H9 (cell line): ENCODE results near the gene MTTP. TPM values are rescaled to one million over a fixed set of nuclear protein-coding genes. Genes with fewer than 3 reads are reported as not detected.

Source experiments
- DNase-seq: peaks from one replicate; pipeline ENCODE4 v3.0.0-alpha.2; 2017
- H2AFZ ChIP-seq: one replicate; pipeline ENCODE4 v1.6.1; 2013; ENCODE audit warnings: mild to moderate bottlenecking, low read length, control low read depth, moderate library complexity
- H2AK5ac ChIP-seq: 2 replicates; pipeline ENCODE4 v1.6.1; 2013; ENCODE audit warnings: low read length, control low read depth, mixed read lengths; ENCODE audit not compliant: insufficient read length
- H2BK120ac ChIP-seq: one replicate; pipeline ENCODE4 v1.6.1; 2013; ENCODE audit warnings: low read depth, mild to moderate bottlenecking, low read length, control low read depth, inconsistent platforms; ENCODE audit not compliant: poor library complexity, severe bottlenecking
- H2BK12ac ChIP-seq: 2 replicates; pipeline ENCODE4 v1.6.1; 2013; ENCODE audit warnings: low read length, control low read depth, mixed read lengths, low read depth; ENCODE audit not compliant: insufficient read length
- H2BK15ac ChIP-seq: 2 replicates; pipeline ENCODE4 v1.6.1; 2013; ENCODE audit warnings: low read depth, low read length, control low read depth
- H2BK20ac ChIP-seq: one replicate; pipeline ENCODE4 v1.6.1; 2013; ENCODE audit warnings: low read depth, mild to moderate bottlenecking, low read length, control low read depth, inconsistent platforms; ENCODE audit not compliant: poor library complexity, severe bottlenecking
- H2BK5ac ChIP-seq: 2 replicates; pipeline ENCODE4 v1.6.1; 2013; ENCODE audit warnings: low read length, control low read depth, mixed read lengths; ENCODE audit not compliant: insufficient read length
- H3K14ac ChIP-seq: 2 replicates; pipeline ENCODE4 v1.6.1; 2013; ENCODE audit warnings: low read length, control low read depth; ENCODE audit not compliant: insufficient read depth
- H3K18ac ChIP-seq: 2 replicates; pipeline ENCODE4 v1.6.1; 2013; ENCODE audit warnings: low read depth, mild to moderate bottlenecking, mixed read lengths, low read length, control low read depth; ENCODE audit not compliant: insufficient read length
- H3K23ac ChIP-seq: 2 replicates; pipeline ENCODE4 v1.6.1; 2013; ENCODE audit warnings: low read length, control low read depth, mixed read lengths, low read depth; ENCODE audit not compliant: insufficient read length
- H3K23me2 ChIP-seq: 2 replicates; pipeline ENCODE4 v1.6.1; 2013; ENCODE audit warnings: low read depth, mild to moderate bottlenecking, mixed read lengths, low read length, control low read depth; ENCODE audit not compliant: insufficient read length, poor library complexity, severe bottlenecking
- H3K27ac ChIP-seq: 2 replicates; pipeline ENCODE4 v1.5.1; 2013; ENCODE audit warnings: low read length, control low read depth, mixed read lengths, low read depth; ENCODE audit not compliant: insufficient read length
- H3K27me3 ChIP-seq: 2 replicates; pipeline ENCODE4 v1.6.1; 2013; ENCODE audit warnings: low read length, control low read depth, inconsistent platforms; ENCODE audit not compliant: insufficient read depth
- H3K4ac ChIP-seq: 2 replicates; pipeline ENCODE4 v1.6.1; 2013; ENCODE audit warnings: low read depth, mild to moderate bottlenecking, control low read depth, inconsistent platforms, low read length, moderate library complexity
- H3K4me1 ChIP-seq: 2 replicates; pipeline ENCODE4 v1.6.1; 2013; ENCODE audit warnings: low read length, control low read depth, inconsistent platforms; ENCODE audit not compliant: insufficient read depth
- H3K4me2 ChIP-seq: 2 replicates; pipeline ENCODE4 v1.6.1; 2013; ENCODE audit warnings: low read length, control low read depth, mixed read lengths; ENCODE audit not compliant: insufficient read length, insufficient read depth
- H3K56ac ChIP-seq: 2 replicates; pipeline ENCODE4 v1.6.1; 2013; ENCODE audit warnings: low read depth, mild to moderate bottlenecking, mixed read lengths, low read length, control low read depth; ENCODE audit not compliant: insufficient read length
- H3K79me1 ChIP-seq: 2 replicates; pipeline ENCODE4 v1.6.1; 2013; ENCODE audit warnings: low read depth, mild to moderate bottlenecking, moderate library complexity, low read length, control low read depth, inconsistent platforms; ENCODE audit not compliant: insufficient read depth, poor library complexity, severe bottlenecking
- H3K79me2 ChIP-seq: 2 replicates; pipeline ENCODE4 v1.6.1; 2013; ENCODE audit warnings: low read length, control low read depth, inconsistent platforms; ENCODE audit not compliant: insufficient read depth
- H3K9ac ChIP-seq: 2 replicates; pipeline ENCODE4 v1.6.1; 2013; ENCODE audit warnings: low read length, control low read depth, mixed read lengths; ENCODE audit not compliant: insufficient read length; ENCODE audit errors: extremely low read depth
- H3K9me3 ChIP-seq: one replicate; pipeline ENCODE4 v1.6.1; 2013; ENCODE audit warnings: low read depth, low read length, inconsistent platforms; ENCODE audit not compliant: control insufficient read depth
- H3T11ph ChIP-seq: one replicate; pipeline ENCODE4 v1.6.1; 2013; ENCODE audit warnings: mild to moderate bottlenecking, low read length, control low read depth, inconsistent platforms
- H4K20me1 ChIP-seq: one replicate; pipeline ENCODE4 v1.6.1; 2013; ENCODE audit not compliant: control insufficient read depth, insufficient read length, insufficient read depth
- H4K5ac ChIP-seq: 2 replicates; pipeline ENCODE4 v1.6.1; 2013; ENCODE audit warnings: low read depth, mild to moderate bottlenecking, mixed read lengths, low read length, control low read depth; ENCODE audit not compliant: insufficient read length
- H4K8ac ChIP-seq: replicated peaks from 2 replicates; pipeline ENCODE4 v1.6.1; 2013; ENCODE audit warnings: low read length, control low read depth, mixed read lengths, low read depth; ENCODE audit not compliant: insufficient read length
- H4K91ac ChIP-seq: 2 replicates; pipeline ENCODE4 v1.6.1; 2013; ENCODE audit warnings: low read depth, mild to moderate bottlenecking, moderate library complexity, mixed read lengths, low read length, control low read depth; ENCODE audit not compliant: insufficient read length
- H3K27ac Mint-ChIP-seq, 3 experiments: 2 replicates in 2 of 3; 3 replicates in 1 of 3; pipeline ENCODE4 v1.8.0; 2020 to 2021; ENCODE audit warnings: mixed read lengths in 3 of 3, mild to moderate bottlenecking in 1 of 3, moderate library complexity in 1 of 3
- H3K27me3 Mint-ChIP-seq: 2 replicates; pipeline ENCODE4 v1.8.0; 2021; ENCODE audit warnings: low read depth, mild to moderate bottlenecking, moderate library complexity, mixed read lengths
- H3K36me3 Mint-ChIP-seq, 3 experiments: 2 replicates in 2 of 3; 3 replicates in 1 of 3; pipeline ENCODE4 v1.8.0; 2020 to 2021; ENCODE audit warnings: low read depth in 3 of 3, mixed read lengths in 3 of 3; ENCODE audit not compliant: insufficient read depth in 1 of 3
- H3K4me1 Mint-ChIP-seq, 2 experiments: 2 replicates each; pipeline ENCODE4 v1.8.0; 2020; ENCODE audit warnings: mixed read lengths in 2 of 2
- H3K4me3 Mint-ChIP-seq, 2 experiments: 2 replicates in 1 of 2; 3 replicates in 1 of 2; pipeline ENCODE4 v1.8.0; 2020 to 2021; ENCODE audit warnings: mild to moderate bottlenecking in 2 of 2, mixed read lengths in 2 of 2, moderate library complexity in 1 of 2
- H3K9me3 Mint-ChIP-seq, 2 experiments: 2 replicates in 1 of 2; 3 replicates in 1 of 2; pipeline ENCODE4 v1.8.0; 2020; ENCODE audit warnings: mild to moderate bottlenecking in 2 of 2, mixed read lengths in 2 of 2, moderate library complexity in 1 of 2
- CTCF ChIP-seq: fragments of 200-600 bp; sonication (generic); conservative IDR thresholded peaks from 3 replicates; pipeline ENCODE4 v1.8.0; 2021; ENCODE audit warnings: antibody characterized with exemption, mild to moderate bottlenecking
- WGBS: extraction: QIAGEN DNeasy Blood & Tissue Kit; methylation state at CpG from one replicate; pipeline ENCODE4 v1.1.7; 2013; ENCODE audit warnings: missing lambda C conversion rate, low lambda C conversion rate, mixed read lengths; ENCODE audit not compliant: insufficient read length; ENCODE audit errors: extremely low coverage; 5-methylcytosine and 5-hydroxymethylcytosine counted together
- total RNA-seq: library from RNA; stranded (reverse); gene quantifications from 2 replicates; pipeline ENCODE4 v1.2.1, GENCODE V29; 2021

Gene MTTP
- total RNA-seq, 1 experiment from 2014 or later: 0.46 TPM

- H3K4me1 ChIP-seq: no peaks in the 10 kb centered on the region
- H2AK5ac ChIP-seq: no peak overlapping the region
- H4K5ac ChIP-seq: no peak overlapping the region
- H3K23ac ChIP-seq: no peak overlapping the region
- no peak for DNase-seq
- no peak overlapping the region for H2BK15ac ChIP-seq
- Mint-ChIP-seq H3K4me1 (peaks cover 0 to 5% of the 10 kb centered on the region in 2 experiments; a peak in 2 of 4 replicates), H3K4me3 (no peak overlapping the region), H3K36me3 (no peaks in the 10 kb centered on the region), H3K27ac (no peak overlapping the region), H3K27me3 (no peaks in the 10 kb centered on the region), H3K9me3 (no peaks in the 10 kb centered on the region)
- H2BK20ac ChIP-seq: no peak overlapping the region
- no peak overlapping the region for H3K18ac ChIP-seq
- H3K23me2 ChIP-seq: no peaks in the 10 kb centered on the region
- H4K20me1 ChIP-seq: no peaks in the 10 kb centered on the region
- no peak overlapping the region for H4K91ac ChIP-seq
- H3K4me2 ChIP-seq: no peak overlapping the region
- WGBS: no CpG with 5 or more reads among the region's 2 CpGs
- H3K9ac ChIP-seq: no peak overlapping the region
- H2BK12ac ChIP-seq: no peak overlapping the region
- H3K79me1 ChIP-seq: no peaks in the 10 kb centered on the region
- H3K56ac ChIP-seq: no peak overlapping the region
- H3K4ac ChIP-seq: no peak overlapping the region
- no peak overlapping the region for H3K27ac ChIP-seq
- no peaks in the 10 kb centered on the region for H3K9me3 ChIP-seq
- H3T11ph ChIP-seq: no peak overlapping the region
- H3K27me3 ChIP-seq: no peaks in the 10 kb centered on the region
- H3K14ac ChIP-seq: no peak overlapping the region
- no peak overlapping the region for H2AFZ ChIP-seq
- no peak overlapping the region for H4K8ac ChIP-seq
- no peaks in the 10 kb centered on the region for H3K79me2 ChIP-seq
- TF ChIP-seq CTCF: no peak
- H2BK5ac ChIP-seq: no peak overlapping the region
- H2BK120ac ChIP-seq: no peak overlapping the region
These were observed 21.8 kb upstream of the MTTP start for GRCh38 chr4:99552872-99553271.
